GM13976 (cell line): ENCODE data around the gene FERMT1.

Experiments
- DNase-seq: peaks from one replicate; pipeline ENCODE4 v3.0.0; 2012; ENCODE audit warnings: low spot score
- in situ Hi-C: fragments of 300-500 bp; cut with MboI; formaldehyde crosslinking; loops from one replicate; pipeline ENCODE4 v1.12.0; 2022; ENCODE audit warnings: low sequenced_read_pairs, mixed read lengths, inconsistent platforms; ENCODE audit not compliant: unreplicated experiment
- TF ChIP-seq, protein P1 (sequence below): IDR thresholded peaks from 2 replicates; pipeline ENCODE4 v1.5.1; 2012; ENCODE audit warnings: borderline replicate concordance, mild to moderate bottlenecking; ENCODE audit not compliant: insufficient read depth; ENCODE audit errors: extremely low read depth, missing control alignments, control extremely low read depth

The FERMT1 gene

DNA sequence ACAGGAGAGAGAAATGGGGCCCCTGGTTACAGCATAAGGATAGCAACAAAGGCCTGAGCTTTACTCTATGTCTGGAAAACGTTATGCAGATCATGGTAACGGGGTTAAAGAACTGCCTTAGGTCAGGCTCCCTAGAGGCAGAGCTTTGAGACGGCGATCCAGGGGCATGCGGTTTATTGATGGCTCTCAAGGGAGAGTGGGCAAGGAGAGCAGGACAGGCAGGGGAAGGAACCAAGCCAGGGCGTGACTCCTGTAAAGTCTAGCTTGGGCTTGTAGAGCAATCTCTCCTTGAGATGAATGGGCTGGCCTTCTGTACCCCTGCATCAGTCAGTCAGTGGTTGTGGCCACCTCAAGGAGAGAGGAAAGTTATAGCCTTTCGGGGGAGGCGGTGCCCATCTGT, 12.5 kb upstream of the FERMT1 start:
- TF ChIP-seq, protein P1, sequence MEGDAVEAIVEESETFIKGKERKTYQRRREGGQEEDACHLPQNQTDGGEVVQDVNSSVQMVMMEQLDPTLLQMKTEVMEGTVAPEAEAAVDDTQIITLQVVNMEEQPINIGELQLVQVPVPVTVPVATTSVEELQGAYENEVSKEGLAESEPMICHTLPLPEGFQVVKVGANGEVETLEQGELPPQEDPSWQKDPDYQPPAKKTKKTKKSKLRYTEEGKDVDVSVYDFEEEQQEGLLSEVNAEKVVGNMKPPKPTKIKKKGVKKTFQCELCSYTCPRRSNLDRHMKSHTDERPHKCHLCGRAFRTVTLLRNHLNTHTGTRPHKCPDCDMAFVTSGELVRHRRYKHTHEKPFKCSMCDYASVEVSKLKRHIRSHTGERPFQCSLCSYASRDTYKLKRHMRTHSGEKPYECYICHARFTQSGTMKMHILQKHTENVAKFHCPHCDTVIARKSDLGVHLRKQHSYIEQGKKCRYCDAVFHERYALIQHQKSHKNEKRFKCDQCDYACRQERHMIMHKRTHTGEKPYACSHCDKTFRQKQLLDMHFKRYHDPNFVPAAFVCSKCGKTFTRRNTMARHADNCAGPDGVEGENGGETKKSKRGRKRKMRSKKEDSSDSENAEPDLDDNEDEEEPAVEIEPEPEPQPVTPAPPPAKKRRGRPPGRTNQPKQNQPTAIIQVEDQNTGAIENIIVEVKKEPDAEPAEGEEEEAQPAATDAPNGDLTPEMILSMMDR: no peak
- in situ Hi-C loops: no loop called here
- no peak for DNase-seq

DNA sequence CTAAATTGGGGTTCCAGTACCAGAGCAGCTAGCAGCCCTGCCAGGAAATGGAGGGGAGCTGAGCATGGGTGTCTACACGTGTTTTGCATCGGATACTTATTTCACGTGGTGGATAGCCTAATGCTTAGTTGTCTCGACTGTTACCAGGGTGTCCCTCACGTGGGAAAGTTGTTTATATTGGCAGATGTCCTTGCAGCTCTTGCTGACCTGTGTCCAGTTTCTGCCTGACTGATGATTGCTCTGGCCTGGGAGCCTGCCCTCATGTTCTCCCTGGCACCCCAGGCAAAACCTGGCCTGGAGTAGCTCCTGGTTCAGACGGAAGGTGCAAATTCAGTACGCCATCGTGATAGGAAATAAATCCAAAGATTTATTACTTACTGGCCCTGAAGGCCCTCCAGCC, 11.8 kb upstream of the FERMT1 start:
- in situ Hi-C loops: no loop called here
- no peak for DNase-seq
- TF ChIP-seq, protein P1: no peak

DNA sequence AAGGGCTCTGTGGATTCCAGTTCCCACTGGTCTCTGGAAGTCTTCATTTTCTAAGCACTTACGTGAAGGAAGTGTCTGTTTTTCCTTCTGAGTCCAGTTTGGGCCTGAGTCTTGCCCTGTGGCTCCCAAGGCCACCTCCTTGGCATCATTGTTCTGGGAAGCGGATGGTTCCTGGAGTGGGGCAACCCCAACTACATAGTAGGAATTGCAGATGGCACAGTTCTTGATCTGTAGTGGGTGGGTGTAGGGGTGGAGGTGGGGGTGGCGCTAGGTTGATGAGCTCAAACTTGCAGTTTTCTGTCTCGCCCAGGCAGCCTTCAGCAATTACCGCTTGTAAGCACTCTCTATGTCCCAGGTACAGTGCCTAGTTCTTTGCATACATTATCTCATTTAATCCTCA, 7.2 kb upstream of the FERMT1 start:
- DNase-seq: no peak
- TF ChIP-seq, protein P1: no peak
- in situ Hi-C loops: no loop called here

DNA sequence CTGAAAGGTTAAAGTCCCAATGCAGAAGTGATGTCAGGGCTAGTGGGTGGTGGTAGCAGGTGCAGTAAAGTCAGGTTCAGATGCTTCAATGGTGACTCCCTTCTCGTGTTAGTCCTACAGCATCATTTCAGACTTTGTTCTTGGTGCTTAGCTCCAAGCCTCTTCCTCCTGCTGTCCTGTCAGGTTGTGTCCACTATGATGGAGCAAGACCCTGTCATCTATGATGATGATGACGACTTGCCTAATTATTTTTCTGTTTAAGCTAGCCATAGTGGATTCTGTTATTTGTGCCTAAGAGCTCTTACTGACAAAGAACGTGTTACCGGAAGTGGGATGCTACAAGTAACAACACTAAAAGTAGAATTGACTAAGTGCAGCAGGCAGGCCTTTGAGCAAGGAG, 5.0 kb upstream of the FERMT1 start:
- TF ChIP-seq, protein P1: no peak
- in situ Hi-C loops: no loop called here
- no peak for DNase-seq

DNA sequence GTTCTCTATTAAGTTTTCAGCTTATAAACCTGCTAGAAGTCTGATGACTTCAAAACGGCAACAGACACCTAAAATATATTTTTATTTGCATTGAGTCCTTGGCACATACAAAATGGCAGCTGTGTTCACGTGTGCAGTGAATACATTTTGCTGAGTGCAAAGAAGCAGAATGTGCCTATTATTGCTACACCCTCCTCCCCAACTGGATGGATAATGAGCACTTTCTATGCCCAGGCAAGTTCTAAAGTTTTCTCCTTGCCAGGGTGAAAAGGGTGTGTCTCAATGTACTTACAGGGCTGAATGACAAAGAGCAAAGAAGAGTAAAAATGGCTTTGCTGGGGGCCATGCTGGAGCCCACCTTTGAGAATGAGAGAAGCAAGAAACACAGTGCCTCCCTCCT, 4.0 kb upstream of the FERMT1 start:
- in situ Hi-C loops: no loop called here
- no peak for DNase-seq
- TF ChIP-seq, protein P1: no peak

DNA sequence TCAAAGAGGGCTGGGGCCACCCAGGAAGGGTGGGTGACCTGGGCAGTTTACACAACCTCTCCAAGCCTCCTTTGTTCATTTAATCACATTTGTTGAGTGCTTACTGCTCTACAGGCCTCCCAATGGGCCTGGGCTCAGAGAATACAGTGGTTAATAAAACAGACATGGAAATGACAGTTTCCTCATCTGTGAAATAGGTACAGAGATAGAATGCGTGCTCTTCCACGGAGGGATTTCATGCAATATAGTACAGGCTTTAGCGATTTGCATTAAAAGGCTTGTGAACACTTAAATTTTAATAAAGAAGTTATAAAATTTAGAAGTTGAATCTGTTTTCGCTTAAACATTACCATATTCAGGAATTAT, 802 bp upstream of the FERMT1 start:
- no peak for DNase-seq
- TF ChIP-seq, protein P1: no peak
- in situ Hi-C loops: no loop called here

DNA sequence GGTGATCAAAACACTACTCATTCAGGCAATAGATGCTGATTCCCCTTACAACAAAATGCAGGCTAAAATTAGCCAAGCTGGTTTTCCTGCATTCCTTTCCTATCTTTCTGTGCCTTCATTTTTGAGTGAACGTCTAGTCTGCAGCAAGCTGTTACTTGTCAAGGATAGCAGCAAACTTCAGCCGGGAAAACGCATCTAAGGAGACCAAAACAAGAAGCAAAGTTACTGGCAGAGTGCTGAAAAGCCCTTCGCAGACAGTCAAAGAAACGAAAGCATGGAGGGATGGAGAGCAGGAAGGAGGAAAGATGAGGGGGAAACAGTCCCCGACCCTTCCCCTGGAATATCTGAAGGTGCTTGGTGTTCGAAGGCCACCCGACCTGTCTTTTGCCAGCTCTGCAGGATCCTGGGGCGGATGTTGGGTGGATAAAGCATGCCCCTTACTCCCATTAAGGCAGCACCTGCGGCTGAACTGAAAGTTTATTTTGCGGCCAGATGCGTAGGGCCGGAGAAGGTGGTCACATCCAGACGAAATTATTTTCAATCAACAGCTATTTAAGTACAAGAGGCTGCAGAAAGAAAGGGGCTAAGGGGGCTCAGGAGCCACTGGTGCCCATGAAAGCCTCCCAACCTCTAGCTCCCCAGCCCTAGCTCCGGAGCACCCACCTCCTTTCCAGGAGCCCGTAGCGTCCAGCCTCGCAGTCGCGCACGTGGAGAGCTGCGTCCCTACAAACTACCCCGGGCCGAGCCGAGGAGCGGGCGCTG, 538 bp downstream of the FERMT1 start:
- TF ChIP-seq, protein P1: no peak
- in situ Hi-C loops: no loop called here

More for the DNA sequence above, 538 bp downstream of the FERMT1 start:
- DNase-seq: peak; percentile 15
